NCI-H510A (cell line): Measurements from ENCODE around the gene ZNF565.
"Not testable (repeated sequence)": the region's sequence is repeated elsewhere in the genome, so short reads cannot be mapped to it uniquely, and the experiment has no call there.

Experiments used
- DNase-seq: peaks from one replicate; lab custom pipeline; 2025; lab: John Stamatoyannopoulos, UW

Gene ZNF565

GRCh38 chr19:36212895-36213294 is 1.6 kb downstream of the ZNF565 start:
- DNase-seq = no peak

GRCh38 chr19:36210497-36210896 is 4.0 kb downstream of the ZNF565 start:
- DNase-seq = no peak

DNA sequence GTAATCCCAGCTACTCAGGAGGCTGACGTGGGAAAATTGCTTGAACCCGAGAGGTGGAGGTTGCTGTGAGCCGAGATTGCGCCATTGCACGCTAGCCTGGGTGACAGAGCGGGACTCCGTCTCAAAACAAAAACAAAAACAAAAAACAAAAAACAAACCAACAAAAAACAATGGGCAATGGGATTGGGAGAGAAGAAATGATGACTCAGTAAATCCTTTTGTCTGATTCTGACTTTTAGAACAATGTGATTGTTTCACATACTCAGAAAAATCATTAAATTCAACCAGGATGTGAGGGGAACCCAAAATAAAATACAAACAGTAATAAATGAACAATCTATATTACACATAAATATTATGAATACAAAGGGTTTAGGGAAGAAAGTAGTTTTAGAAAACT is 5.1 kb downstream of the ZNF565 start:
- no peak for DNase-seq

DNA sequence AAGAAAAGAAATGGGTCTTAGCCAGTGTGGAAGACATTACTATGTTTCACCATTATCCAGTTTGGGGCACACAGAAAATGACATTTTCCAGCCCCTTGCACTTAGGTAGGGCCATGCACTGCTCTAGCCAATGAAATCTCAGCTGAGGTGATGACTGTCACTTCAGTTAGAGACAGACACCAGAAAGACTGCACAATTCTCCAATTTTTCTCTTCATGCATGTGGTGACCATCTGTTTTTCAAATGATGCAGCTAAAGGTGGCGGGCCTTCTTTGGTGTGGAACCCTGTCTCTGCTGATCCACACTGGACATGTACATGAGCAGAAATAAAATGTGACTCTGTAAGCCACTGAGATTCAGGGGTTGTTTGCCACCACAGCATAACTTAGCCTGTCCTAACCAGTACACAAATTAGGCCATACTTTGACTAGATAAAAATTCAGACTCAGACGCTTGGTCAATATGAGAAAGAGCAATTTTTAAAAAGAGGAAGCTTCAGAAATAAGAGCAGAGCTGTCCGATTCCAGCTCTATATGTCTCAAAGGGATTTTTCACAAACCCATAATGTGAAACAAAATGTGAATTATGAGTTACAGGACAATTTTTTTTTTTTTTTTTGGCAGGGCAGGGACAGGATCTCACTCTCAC is 6.7 kb downstream of the ZNF565 start:
- no peak for DNase-seq

DNA sequence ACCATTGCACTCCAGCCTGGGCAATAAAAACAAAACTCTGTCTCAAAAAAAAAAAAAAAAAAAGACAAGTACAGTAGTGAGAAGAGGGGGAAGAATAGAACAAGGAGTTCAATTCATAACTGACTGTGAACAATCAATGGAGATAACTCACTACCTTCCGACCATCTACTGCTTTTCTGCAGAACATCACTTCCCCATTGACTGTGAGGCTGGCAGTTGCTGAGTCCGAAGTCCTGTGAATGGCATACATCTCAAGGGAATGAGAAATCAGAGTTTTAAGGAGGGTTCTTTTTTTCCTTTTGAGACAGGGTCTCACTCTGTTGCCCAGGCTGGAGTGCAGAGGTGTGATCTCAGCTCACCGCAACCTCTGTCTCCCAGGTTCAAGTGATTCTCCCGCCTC is 11.2 kb downstream of the ZNF565 start:
- DNase-seq = no peak

DNA sequence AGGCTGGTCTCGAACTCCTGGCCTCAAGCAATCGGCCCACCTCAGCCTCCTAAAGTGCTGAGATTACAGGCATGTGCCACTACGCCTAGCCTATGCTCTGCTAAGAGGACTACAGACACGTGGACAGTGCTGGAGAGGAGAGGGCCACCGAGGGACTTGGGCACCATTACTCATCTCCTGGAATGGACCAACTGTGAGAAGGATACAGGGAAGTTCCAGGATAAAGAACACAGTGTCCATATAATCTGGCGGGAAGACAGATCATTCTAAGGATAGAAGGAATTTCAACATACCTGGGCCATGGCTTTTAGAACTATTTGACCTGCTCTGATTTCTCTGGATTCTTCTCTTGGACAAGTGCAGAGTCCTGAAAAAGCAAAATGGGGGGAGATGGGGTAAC is 12.8 kb downstream of the ZNF565 start:
- no peak for DNase-seq

DNA sequence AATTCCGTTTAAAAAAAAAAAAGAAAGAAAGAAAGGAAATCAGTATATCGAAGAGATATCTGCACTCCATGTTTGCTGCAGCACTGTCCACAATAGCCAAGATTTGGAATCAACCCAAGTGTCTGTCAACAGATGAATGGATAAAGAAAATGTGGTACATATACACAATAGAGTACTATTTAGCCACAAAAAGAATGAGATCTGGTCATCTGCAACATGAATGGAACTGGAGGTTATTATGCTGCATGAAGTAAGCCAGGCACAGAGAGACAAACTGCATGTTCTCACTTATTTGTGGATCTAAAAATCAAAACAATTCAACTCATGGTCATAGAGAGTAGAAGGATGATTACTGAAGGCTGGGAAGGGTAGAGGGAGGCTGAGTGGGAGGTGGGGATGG is 16.3 kb downstream of the ZNF565 start:
- DNase-seq = no peak

GRCh38 chr19:36196249-36196648 is 18.2 kb downstream of the ZNF565 start:
- no peak for DNase-seq

DNA sequence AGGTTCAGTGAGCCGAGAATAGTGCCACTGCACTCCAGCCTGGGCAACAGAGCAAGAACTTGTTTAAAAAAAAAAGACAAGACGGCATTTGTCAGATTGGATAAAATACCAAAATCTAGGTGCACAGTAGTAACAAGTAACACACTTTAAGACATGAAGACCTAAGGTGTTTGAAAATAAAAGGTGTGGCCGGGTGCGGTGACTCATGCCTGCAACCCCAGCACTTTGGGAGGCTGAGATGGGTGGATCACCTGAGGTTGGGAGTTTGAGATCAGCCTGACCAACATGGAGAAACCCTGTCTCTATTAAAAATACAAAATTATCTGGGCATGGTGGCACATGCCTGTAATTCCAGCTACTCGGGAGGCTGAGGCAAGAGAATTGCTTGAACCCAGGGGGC is 27.7 kb downstream of the ZNF565 start:
- DNase-seq = not testable (repeated sequence)

- no peak for DNase-seq
Measured at GRCh38 chr19:36183245-36183628, 31.2 kb downstream of the ZNF565 start.

- DNase-seq = no peak
Measured at GRCh38 chr19:36182612-36183244, 31.7 kb downstream of the ZNF565 start.

DNA sequence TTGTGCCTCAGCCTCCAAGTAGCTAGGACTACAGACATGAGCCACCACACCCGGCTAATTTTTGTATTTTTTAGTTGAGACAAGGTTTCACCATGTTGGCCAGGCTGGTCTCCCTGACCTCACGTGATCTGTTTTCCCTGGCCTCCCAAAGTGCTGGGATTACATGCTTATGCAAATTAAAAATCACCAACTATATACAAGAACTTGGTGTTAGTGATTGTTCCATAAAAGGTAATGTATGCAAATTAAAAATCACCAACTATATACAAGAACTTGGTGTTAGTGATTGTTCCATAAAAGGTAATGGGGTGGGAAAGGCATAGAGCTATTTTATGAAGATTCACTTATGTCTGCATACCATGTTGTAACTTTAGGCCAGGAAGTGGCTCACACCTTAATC is 35.4 kb downstream of the ZNF565 start:
- DNase-seq = not testable (repeated sequence)

DNA sequence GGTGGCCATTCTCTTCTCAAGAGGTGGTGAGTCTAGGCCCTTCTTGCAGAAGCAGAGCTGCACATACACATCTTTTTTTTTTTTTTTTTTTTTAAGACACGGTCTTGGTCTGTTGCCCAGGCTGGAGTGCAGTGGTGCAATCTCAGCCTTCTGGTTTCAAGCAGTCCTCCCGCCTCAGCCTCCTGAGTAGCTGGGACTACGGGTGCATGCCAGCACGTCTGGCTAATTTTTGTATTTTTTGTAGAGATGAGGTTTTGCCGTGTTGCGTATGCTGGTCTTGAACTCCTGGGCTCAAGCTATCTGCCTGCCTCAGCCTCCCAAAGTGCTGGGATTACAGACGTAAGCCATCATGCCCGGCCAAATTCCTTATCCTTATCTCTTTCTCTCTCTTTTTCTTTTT is 40.6 kb downstream of the ZNF565 start:
- not testable (repeated sequence) for DNase-seq

GRCh38 chr19:36172852-36173251 is 41.6 kb downstream of the ZNF565 start:
- no peak for DNase-seq

DNA sequence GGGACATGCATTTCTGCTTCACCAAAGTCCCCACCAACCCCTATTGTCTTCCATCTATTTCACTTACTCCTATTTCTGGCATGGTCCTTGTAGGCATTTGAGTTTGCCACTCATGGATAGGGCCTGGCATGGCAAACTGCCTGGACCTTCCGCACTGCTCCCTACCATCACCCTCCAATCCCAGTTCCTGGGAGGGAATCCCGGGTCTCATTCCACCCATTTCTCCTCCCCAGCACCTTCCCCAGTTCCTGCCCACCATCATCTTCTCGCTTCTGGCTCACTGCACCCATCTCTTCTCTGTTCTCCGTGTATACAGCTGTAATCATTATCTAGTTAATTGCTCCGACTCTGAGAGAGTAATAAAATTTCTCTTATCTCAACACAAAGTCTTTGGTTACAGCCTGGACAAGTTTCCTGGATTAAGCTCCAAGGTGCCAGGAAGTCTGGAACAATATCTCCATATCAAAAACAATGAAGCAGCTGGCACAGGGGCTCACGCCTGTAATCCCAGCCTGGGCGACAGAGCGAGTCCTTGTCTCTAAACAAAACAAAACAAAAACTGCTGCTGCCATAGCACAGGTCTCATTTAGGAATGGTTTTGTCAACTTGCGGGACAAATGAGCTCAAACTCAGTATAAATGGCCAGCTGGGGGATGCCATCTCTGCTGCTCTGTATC is 45.2 kb downstream of the ZNF565 start:
- DNase-seq = no peak

- no peak for DNase-seq
Measured at GRCh38 chr19:36163813-36164212, 50.7 kb downstream of the ZNF565 start.

- DNase-seq = no peak
Measured at GRCh38 chr19:36160821-36161596, 53.5 kb downstream of the ZNF565 start.

- DNase-seq = no peak
Measured at GRCh38 chr19:36153126-36153525, 61.3 kb downstream of the ZNF565 start.

DNA sequence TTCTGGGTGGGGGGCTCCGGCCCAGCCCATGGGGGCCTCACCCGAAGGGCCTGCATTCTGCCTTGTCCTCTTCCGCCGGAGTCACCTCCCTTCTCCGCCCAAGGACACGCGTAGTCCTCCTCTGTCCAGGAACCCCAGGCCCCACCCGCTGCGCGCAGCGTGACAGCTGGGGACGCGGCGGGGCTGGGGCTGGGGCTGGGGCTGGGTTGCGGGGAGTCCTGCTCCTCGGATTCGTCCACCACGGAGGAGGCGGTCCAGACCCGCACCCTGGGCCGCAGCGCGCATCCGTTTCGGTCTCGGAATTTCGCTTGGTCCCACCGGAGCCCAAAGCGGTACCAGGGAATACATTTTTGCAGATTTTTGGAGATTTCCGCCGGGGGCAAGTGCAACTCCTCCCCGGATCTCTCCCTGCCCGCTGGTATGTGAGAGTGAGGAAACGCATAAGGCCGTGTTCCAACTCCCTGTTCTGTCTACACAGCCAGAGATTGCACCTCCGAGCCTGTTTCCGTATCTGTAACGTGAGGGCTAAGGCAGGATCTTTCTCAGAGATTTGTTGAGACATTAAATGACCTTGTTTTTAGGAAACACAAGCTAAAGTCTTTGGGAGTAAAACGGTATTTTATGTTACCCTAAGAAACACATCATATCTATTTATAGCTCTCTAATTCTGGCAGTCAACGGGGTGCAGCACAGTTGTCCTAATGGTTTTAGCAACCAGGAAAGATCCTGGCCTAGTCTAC is 61.9 kb downstream of the ZNF565 start, which contains the start of gene COX7A1:
Gene COX7A1 (minus strand): TSS at position 96 of the 740 bp plus-strand sequence. CDS start 40 bp downstream, at position 56.
- no peak for DNase-seq

DNA sequence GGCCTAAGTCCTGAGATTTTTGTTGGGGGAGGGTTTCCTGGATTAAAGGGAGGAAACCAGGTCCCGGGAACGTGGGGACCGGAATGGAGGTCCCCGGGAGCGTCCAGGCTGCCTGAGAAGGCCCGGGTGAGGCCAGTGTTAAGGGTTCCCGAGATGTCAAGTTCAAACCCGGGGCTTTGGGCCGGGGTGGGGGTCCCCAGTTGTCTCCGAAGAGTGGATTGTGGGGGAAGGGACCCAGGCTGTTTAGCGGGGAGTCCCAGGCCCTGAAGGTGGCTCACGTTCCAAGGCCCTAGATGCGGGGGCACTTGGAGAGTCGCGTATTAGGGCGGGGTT is 62.5 kb downstream of the ZNF565 start:
- no peak for DNase-seq

DNA sequence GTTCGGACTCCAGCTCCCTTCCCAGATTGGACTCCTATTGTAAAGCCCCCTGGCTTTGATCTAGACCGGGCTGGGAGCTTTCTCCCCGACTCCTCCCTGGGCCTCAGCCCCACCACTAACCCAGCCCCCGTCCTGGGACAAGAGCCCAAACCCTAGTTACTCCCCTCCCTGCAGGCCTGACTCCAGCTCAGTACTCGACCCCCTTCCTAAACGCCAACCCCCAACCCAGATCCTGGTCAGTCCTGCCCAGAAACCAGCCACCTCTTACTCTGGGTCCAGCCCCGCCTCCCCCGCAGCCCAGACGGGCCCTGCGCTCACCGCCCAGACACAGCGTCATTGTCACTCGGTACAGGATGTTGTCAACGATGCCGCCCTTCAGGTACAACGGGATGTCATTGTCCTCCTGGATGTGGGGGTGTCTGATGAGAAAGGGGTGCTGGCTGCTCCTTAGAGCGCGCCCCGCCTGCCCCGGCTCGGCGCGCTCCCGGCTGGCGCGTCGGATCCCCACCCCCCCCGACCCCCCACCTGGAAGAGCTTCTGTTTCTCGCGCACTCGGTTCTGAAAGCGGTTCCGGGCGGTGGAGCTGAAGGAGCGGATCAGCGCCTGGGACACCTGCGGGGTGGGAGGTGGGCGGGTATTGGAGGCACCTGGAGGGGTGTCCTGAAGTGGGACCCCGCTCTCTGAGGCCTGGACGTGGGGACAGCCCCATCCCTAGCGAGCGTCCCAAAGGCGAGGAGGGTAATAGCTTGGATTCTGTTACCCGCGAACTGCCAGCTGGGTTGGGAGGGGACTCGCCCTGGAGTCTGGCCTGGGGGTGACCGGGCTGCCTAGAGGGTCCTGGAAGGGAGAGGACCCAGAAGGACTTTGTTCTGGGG is 63.1 kb downstream of the ZNF565 start:
- DNase-seq = no peak
